Heart left ventricle (tissue), 16 donors: ENCODE data around the gene LSG1. TPM values are rescaled to one million over a fixed set of nuclear protein-coding genes. Genes with fewer than 3 reads are reported as not detected.

ENCODE experiments used
- ATAC-seq, 4 donors: fragments of 200-7000 bp; cut with Tn5 transposase; one replicate each; pipeline ENCODE4 v1.9.1; 2020 to 2022; ENCODE audit warnings: moderate library complexity in 4 of 4, mild to moderate bottlenecking in 3 of 4, moderate number of reproducible peaks in 1 of 4
- DNase-seq, 5 donors: peaks; one replicate each; pipeline ENCODE4 v3.0.0-alpha.2; 2020
- H3K27ac ChIP-seq, 12 donors: fragments of 200-600 bp; sonication (generic) in 4 of 12; one replicate each; pipeline versions ENCODE4 v1.5.0 to v1.8.0; 2016 to 2022; ENCODE audit warnings: mild to moderate bottlenecking in 2 of 12
- H3K27me3 ChIP-seq, 9 donors: fragments of 200-600 bp; sonication (generic) in 2 of 9; one replicate each; pipeline versions ENCODE4 v1.5.1 to v1.8.0; 2016 to 2022; ENCODE audit warnings: mild to moderate bottlenecking in 3 of 9
- H3K36me3 ChIP-seq, 9 donors: fragments of 200-600 bp; sonication (generic) in 2 of 9; one replicate each; pipeline versions ENCODE4 v1.5.0 to v1.8.0; 2018 to 2022; ENCODE audit warnings: mild to moderate bottlenecking in 2 of 9
- H3K4me1 ChIP-seq, 12 donors: fragments of 200-600 bp; sonication (generic) in 4 of 12; one replicate each; pipeline versions ENCODE4 v1.5.0 to v1.8.0; 2016 to 2022; ENCODE audit warnings: mild to moderate bottlenecking in 3 of 12
- H3K4me3 ChIP-seq, 12 donors: fragments of 200-600 bp; sonication (generic) in 4 of 12; one replicate each; pipeline versions ENCODE4 v1.5.0 to v1.8.0; 2017 to 2022; ENCODE audit warnings: mild to moderate bottlenecking in 9 of 12, moderate library complexity in 4 of 12
- H3K9me3 ChIP-seq, 12 donors: fragments of 200-600 bp; sonication (generic) in 4 of 12; one replicate each; pipeline versions ENCODE4 v1.5.0 to v1.8.0; 2016 to 2022; ENCODE audit warnings: mild to moderate bottlenecking in 1 of 12
- POLR2A ChIP-seq, 2 donors: fragments of 450-650 bp; IDR thresholded peaks; one replicate each; pipeline ENCODE4 v1.6.1; 2017; ENCODE audit warnings: antibody characterized with exemption in 2 of 2, mild to moderate bottlenecking in 2 of 2, moderate library complexity in 2 of 2
- WGBS, 4 donors: extraction: QIAGEN DNeasy Blood & Tissue Kit in 2 of 4; methylation state at CpG; one replicate each; pipeline versions ENCODE4 v1.1.5 to v1.1.7; 2013 to 2018; 5-methylcytosine and 5-hydroxymethylcytosine counted together
- intact Hi-C, 10 donors: fragments of 100-400 bp; cut with DNase I; formaldehyde crosslinking; loops; one replicate each; pipeline versions ENCODE4 v1.11.1 to v1.14.2; 2022
- long read RNA-seq, 3 donors: library from polyadenylated mRNA; unstranded; transcript quantifications; one replicate each; pipeline ENCODE4 v2.0.0, GENCODE V29; 2020 to 2021
- polyA plus RNA-seq, 2 donors: library from polyadenylated mRNA; stranded (reverse); fragments of 200-250 nt; gene quantifications; one replicate each; pipeline ENCODE4 v1.2.3, GENCODE V29; 2013
- total RNA-seq, 9 donors: library from RNA; depleted of rRNA in 2 of 9; stranded (reverse); fragments of >200 nt in 2 of 9; fragmentation: NEBNext Ultra II Directional in 3 of 9; extraction: Animal tissue kit (Norgen Biotek cat#: 25700) in 3 of 9; gene quantifications; one replicate each; pipeline versions ENCODE4 v1.1.0 to v1.2.4, GENCODE V29; 2016 to 2023
- TF ChIP-seq, protein P1 (sequence below), 12 donors: fragments of 200-600 bp; sonication (generic) in 4 of 12; IDR thresholded peaks; one replicate each; pipeline versions ENCODE4 v1.5.0 to v1.8.0; 2018 to 2022; ENCODE audit warnings: antibody characterized with exemption in 12 of 12, mild to moderate bottlenecking in 5 of 12
- donor health status: ischemic (EF 13 %, LVEDD 7.1; RV severe dilation, severe dysfunction).
- donor health status: healthy with polysubstance abuse.
- donor health status: DM: no; HTN: yes; CAD: no.
- donor health status: DM: no; HTN: no; CAD: no.
- donor health status: ischemic (EF 25% LVEDD 6.9; RV normal size, moderate dysfunction).
- donor health status: ischemic (EF 25% LVEDD 5.7; RV mildly dilated, moderate dysfunction).
- donor health status: healthy.
- donor health status: DM: yes; HTN: yes; CAD: no.
- donor health status: ischemic (EF 35%, LVEDD 5.7; RV mildly dilated, moderate dysfunction).
- donor health status: nonischemic (EF 11% LVEDD 7.7; RV severe dilation, severe dysfunction).
- donor health status: DM: yes; HTN: yes; CAD: no.
- donor health status: PGD.
- donor health status: ischemic (EF 29% LVEDD 5.4; RV normal size, mild dysfunction).
- donor health status: nonischemic (EF 23%, LVEDD 6.1; RV moderate dilation, normal function).

Gene LSG1
- total RNA-seq (10 to 100 TPM; 13.7 to 22.2 (median 18.9) TPM), polyA plus RNA-seq (10 to 100 TPM in 1 of 2 donors, 1 to 10 TPM in 1; 9.6 to 26.9 TPM)
- long read RNA-seq, donor 1, transcript LSG1-201 (14 exons, 3,572 nt), result major isoform, 13 of 28 reads
- long read RNA-seq, donor 1, partial matches to known transcripts, result 13 of 28 reads
- long read RNA-seq, donor 1, other reads (novel, unspliced or antisense), result 2 of 28 reads
- long read RNA-seq, donor 2, transcript LSG1-201 (14 exons, 3,572 nt), result major isoform, 51 of 173 reads
- long read RNA-seq, donor 2, partial matches to known transcripts, result 112 of 173 reads
- long read RNA-seq, donor 2, other reads (novel, unspliced or antisense), result 8 of 173 reads
- long read RNA-seq, donor 3, transcript LSG1-201 (14 exons, 3,572 nt), result major isoform, 27 of 61 reads
- long read RNA-seq, donor 3, partial matches to known transcripts, result 28 of 61 reads
- long read RNA-seq, donor 3, other reads (novel, unspliced or antisense), result 6 of 61 reads

DNA sequence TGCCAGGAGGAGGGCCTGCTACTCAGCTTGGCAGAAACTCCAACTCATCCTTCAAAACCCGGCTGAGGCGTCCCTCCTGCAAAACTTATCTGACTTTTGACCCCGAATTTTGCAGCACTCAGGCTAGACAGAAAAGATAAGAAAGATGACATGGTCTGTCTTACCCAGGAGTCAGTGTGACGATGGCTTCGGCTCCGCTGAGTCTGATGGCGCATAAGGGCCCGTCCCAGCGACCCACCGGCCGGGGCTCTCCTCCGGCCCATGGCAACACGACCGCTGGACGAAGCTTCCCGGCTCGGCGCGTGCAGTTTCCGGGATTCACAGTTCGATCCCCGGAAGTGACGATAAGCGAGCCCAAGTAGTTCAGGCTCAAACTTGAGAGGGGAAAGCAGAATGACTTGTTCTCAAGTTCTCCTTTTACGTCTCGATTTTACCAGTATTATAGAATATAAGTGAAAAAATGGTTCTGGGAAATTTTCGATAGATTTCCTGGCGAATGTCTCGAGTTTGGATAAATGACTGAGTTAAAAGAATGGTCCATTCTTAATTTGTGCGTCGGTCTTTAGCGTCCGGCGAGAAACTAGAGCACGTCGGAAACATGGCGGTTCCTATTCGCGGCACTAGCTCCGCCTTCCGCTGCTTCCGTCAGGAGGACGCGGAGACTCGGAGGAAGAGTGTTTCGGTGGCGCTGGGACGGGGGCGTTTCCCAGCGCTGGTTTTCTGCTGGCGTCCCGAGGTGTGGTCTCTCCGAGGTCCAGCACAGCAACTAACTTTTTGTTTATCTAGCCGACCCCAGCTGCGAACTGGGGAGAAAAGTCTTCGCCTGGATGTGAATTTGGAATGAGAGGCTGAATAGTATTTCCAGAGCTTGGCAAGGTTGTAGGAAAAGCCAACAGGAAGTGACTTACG, at the start of gene LSG1:
TSS of gene LSG1 (minus strand) at position 292 of the 909 bp plus-strand sequence. CDS start at position 263, 29 bp downstream.
- peak within 1 kb of the TSS; percentile 67 to 93 (median 82) for H3K4me3 ChIP-seq
- H3K4me1 ChIP-seq, result peaks cover 0 to 36% (median 17%) of the 10 kb centered on the region in 12 donors
- intact Hi-C loops, result loop anchor here in 4 of 10 donors (1.0 to 10.0 kb wide), 4 partner anchors 430 to 853 kb away; partner anchors contain the start of gene ACAP2 (in 1 of the 4)
- TF ChIP-seq, protein P1, sequence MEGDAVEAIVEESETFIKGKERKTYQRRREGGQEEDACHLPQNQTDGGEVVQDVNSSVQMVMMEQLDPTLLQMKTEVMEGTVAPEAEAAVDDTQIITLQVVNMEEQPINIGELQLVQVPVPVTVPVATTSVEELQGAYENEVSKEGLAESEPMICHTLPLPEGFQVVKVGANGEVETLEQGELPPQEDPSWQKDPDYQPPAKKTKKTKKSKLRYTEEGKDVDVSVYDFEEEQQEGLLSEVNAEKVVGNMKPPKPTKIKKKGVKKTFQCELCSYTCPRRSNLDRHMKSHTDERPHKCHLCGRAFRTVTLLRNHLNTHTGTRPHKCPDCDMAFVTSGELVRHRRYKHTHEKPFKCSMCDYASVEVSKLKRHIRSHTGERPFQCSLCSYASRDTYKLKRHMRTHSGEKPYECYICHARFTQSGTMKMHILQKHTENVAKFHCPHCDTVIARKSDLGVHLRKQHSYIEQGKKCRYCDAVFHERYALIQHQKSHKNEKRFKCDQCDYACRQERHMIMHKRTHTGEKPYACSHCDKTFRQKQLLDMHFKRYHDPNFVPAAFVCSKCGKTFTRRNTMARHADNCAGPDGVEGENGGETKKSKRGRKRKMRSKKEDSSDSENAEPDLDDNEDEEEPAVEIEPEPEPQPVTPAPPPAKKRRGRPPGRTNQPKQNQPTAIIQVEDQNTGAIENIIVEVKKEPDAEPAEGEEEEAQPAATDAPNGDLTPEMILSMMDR (IDR thresholded peaks at IDR 0.05), result peak in 1 of 12 donors; percentile 5
- TF ChIP-seq POLR2A (IDR thresholded peaks at IDR 0.05), result peak in 1 of 2 donors; percentile 39
- DNase-seq (peak; percentile 92 to 95 (median 94)), ATAC-seq (peak; percentile 92 to 97 (median 95))
- no peaks in the 10 kb centered on the region for H3K9me3 ChIP-seq
- 0 to 1% (median 0%) methylated on average over 39 to 57 of the region's 57 CpGs for WGBS, 4 donors
- H3K27me3 ChIP-seq, result no peaks in the 10 kb centered on the region
- peak within 1 kb of the TSS; percentile 90 to 98 (median 94) for H3K27ac ChIP-seq
- H3K36me3 ChIP-seq, result peaks cover 0 to 23% (median 17%) of the 10 kb centered on the region in 9 donors

DNA sequence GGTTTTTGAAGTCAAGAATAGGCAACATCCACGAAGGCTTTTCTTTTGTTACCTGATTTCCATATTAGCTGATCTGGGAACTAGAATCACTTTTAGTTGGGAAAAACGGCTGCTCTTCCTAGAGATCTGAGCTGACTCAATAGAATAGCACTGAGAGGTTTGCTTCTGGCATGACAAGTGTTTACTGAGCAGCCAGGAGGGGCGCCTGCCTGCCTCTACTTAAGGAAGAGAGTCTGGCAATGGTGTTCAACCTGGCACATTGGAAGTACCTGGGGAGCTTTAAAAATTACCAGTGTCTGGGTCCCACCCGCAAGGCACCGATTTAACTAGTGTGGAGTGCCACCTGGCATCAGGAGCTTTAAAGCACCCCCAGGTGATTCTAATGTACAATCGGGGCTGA, 48.1 kb upstream of the LSG1 start:
- DNase-seq (no peak), ATAC-seq (no peak)
- intact Hi-C loops, result no loop called here
- peaks cover 0 to 3% (median 0%) of the 10 kb centered on the region in 12 donors for H3K9me3 ChIP-seq
- no peaks in the 10 kb centered on the region for H3K27me3 ChIP-seq
- H3K4me1 ChIP-seq, result no peaks in the 10 kb centered on the region
- 91 to 94% (median 92%) methylated on average over 5 to 6 of the region's 6 CpGs for WGBS, 4 donors
- H3K27ac ChIP-seq, result no peak overlapping the region
- TF ChIP-seq POLR2A (IDR thresholded peaks at IDR 0.05), result no peak
- TF ChIP-seq, protein P1 (IDR thresholded peaks at IDR 0.05), result no peak
- H3K36me3 ChIP-seq, result no peaks in the 10 kb centered on the region
- H3K4me3 ChIP-seq, result no peak overlapping the region

DNA sequence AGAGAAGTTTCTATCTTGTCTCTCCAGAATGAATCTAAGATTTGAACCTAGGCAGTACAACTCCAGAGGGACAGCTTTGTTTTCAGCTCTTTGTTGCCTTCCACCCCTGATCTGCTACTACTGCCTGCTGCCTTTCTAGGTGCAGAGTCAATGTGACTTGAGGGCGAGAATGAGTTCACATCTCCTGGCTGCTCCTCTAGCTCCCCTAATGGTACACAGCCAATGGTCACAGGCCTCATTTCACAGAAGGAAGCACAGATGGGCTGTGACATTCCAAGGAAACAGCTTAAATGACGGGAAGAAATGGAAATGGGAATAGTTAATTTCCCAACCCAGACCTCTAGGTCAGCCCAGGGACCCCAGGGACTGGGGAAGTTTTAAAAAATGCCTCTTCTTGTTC, 46.1 kb upstream of the LSG1 start:
- H3K9me3 ChIP-seq, result peaks cover 0 to 3% (median 0%) of the 10 kb centered on the region in 12 donors
- ATAC-seq (no peak), DNase-seq (no peak)
- H3K4me1 ChIP-seq, result no peaks in the 10 kb centered on the region
- no peak overlapping the region for H3K4me3 ChIP-seq
- H3K27ac ChIP-seq, result no peak overlapping the region
- no peaks in the 10 kb centered on the region for H3K36me3 ChIP-seq
- WGBS, 4 donors, result 69 to 85% (median 74%) methylated on average over 2 of the region's 2 CpGs
- no peak for TF ChIP-seq POLR2A (IDR thresholded peaks at IDR 0.05)
- TF ChIP-seq, protein P1 (IDR thresholded peaks at IDR 0.05), result no peak
- intact Hi-C loops, result no loop called here
- no peaks in the 10 kb centered on the region for H3K27me3 ChIP-seq
